Smooth muscle cell (in vitro differentiated cells): ENCODE data around the gene WWP2. TPM values are rescaled to one million over a fixed set of nuclear protein-coding genes. Genes with fewer than 3 reads are reported as not detected.
A peak's percentile ranks its signal among the peaks of the same experiment; 100 is the strongest.

Experiments
- DNase-seq: peaks from one replicate; lab custom pipeline; 2025; ENCODE audit not compliant: unreplicated experiment; lab: John Stamatoyannopoulos, UW
- H2AFZ ChIP-seq: fragments of 200-600 bp; sonication (generic); 2 replicates; pipeline ENCODE4 v1.6.0; 2016; ENCODE audit warnings: antibody characterized with exemption, low read depth, mild to moderate bottlenecking
- H3F3A ChIP-seq: fragments of 200-600 bp; sonication (generic); 2 replicates; pipeline ENCODE4 v1.6.0; 2017; ENCODE audit warnings: antibody characterized with exemption, low read depth
- H3K27ac ChIP-seq: fragments of 200-600 bp; sonication (generic); 2 replicates; pipeline ENCODE4 v1.5.1; 2016; ENCODE audit warnings: low read depth, mild to moderate bottlenecking
- H3K27me3 ChIP-seq: fragments of 200-600 bp; sonication (generic); 2 replicates; pipeline ENCODE4 v1.6.1; 2016; ENCODE audit warnings: low read depth, mild to moderate bottlenecking
- H3K36me3 ChIP-seq: fragments of 200-600 bp; sonication (generic); 2 replicates; pipeline ENCODE4 v1.5.1; 2016; ENCODE audit warnings: low read depth
- H3K4me1 ChIP-seq: fragments of 200-600 bp; sonication (generic); 2 replicates; pipeline ENCODE4 v1.5.1; 2016; ENCODE audit warnings: low read depth
- H3K4me2 ChIP-seq: fragments of 200-600 bp; sonication (generic); 2 replicates; pipeline ENCODE4 v1.6.0; 2016; ENCODE audit warnings: mild to moderate bottlenecking
- H3K4me3 ChIP-seq: fragments of 200-600 bp; sonication (generic); 2 replicates; pipeline ENCODE4 v1.5.1; 2016; ENCODE audit warnings: mild to moderate bottlenecking
- H3K79me2 ChIP-seq: fragments of 200-600 bp; sonication (generic); 2 replicates; pipeline ENCODE4 v1.6.0; 2016; ENCODE audit warnings: low read depth, mild to moderate bottlenecking
- H3K9ac ChIP-seq: fragments of 200-600 bp; sonication (generic); 2 replicates; pipeline ENCODE4 v1.6.0; 2016; ENCODE audit warnings: low read depth
- H3K9me3 ChIP-seq: fragments of 200-600 bp; sonication (generic); replicated peaks from 2 replicates; pipeline ENCODE4 v1.5.1; 2016; ENCODE audit warnings: low read depth
- H4K20me1 ChIP-seq: fragments of 200-600 bp; sonication (generic); 2 replicates; pipeline ENCODE4 v1.6.0; 2016; ENCODE audit warnings: low read depth
- WGBS: methylation state at CpG from one replicate; pipeline ENCODE4 v1.1.7; 2016; ENCODE audit warnings: low lambda C conversion rate; 5-methylcytosine and 5-hydroxymethylcytosine counted together
- polyA plus RNA-seq: library from polyadenylated mRNA; unstranded; fragments of >200 nt; fragmentation: Nextera tagmentation; extraction: Ambion mirVana; gene quantifications from 2 replicates; pipeline ENCODE4 v1.2.1, GENCODE V29; 2016
- total RNA-seq: library from RNA; depleted of rRNA; stranded (reverse); fragments of >200 nt; gene quantifications from 2 replicates; pipeline ENCODE4 v1.2.3, GENCODE V29; 2014
- TF ChIP-seq, protein P1 (sequence below): fragments of 200-600 bp; sonication (generic); IDR thresholded peaks from 2 replicates; pipeline ENCODE4 v1.5.1; 2017; ENCODE audit warnings: borderline replicate concordance, mild to moderate bottlenecking, antibody characterized with exemption; ENCODE audit not compliant: insufficient read depth, poor library complexity, severe bottlenecking

Gene WWP2
- total and polyA plus RNA-seq, 2 experiments from 2014 or later, result 7.8 to 9.0 TPM

DNA sequence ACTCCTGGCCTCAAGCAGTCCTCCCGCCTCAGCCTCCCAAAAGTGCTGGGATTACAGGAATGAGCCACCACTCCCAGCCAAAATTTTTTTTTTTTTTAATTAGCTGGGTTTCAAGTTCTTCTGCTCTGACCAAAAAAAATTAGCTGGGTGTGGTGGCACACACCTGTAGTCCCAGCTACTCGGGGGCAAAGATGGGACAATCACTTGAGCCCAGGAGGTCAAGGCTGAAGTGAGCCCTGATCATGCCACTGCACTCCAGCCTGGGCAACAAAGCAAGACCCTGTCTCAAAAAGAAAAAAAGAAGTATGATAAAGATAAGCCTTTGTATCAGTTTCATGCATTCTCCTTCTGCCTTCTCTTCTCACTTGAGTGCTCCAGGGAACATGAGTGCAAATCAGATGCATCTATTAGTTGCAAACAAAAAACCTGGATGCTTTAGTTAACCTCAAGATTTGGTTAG is 37.7 kb upstream of the WWP2 start:
- no peaks in the 10 kb centered on the region for H3K9me3 ChIP-seq
- DNase-seq, result no peak
- H3K27ac ChIP-seq, result peak overlapping the region; percentile 88
- peak overlapping the region; percentile 62 for H3K4me3 ChIP-seq
- no peaks in the 10 kb centered on the region for H3K36me3 ChIP-seq
- no peaks in the 10 kb centered on the region for H3F3A ChIP-seq
- TF ChIP-seq, protein P1, sequence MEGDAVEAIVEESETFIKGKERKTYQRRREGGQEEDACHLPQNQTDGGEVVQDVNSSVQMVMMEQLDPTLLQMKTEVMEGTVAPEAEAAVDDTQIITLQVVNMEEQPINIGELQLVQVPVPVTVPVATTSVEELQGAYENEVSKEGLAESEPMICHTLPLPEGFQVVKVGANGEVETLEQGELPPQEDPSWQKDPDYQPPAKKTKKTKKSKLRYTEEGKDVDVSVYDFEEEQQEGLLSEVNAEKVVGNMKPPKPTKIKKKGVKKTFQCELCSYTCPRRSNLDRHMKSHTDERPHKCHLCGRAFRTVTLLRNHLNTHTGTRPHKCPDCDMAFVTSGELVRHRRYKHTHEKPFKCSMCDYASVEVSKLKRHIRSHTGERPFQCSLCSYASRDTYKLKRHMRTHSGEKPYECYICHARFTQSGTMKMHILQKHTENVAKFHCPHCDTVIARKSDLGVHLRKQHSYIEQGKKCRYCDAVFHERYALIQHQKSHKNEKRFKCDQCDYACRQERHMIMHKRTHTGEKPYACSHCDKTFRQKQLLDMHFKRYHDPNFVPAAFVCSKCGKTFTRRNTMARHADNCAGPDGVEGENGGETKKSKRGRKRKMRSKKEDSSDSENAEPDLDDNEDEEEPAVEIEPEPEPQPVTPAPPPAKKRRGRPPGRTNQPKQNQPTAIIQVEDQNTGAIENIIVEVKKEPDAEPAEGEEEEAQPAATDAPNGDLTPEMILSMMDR, result no peak
- H3K4me2 ChIP-seq, result peak overlapping the region; percentile 86
- peaks cover 33% of the 10 kb centered on the region for H3K79me2 ChIP-seq
- H4K20me1 ChIP-seq, result no peaks in the 10 kb centered on the region
- no peak overlapping the region for H2AFZ ChIP-seq
- WGBS, result 100% methylated on average over 2 of the region's 2 CpGs
- H3K4me1 ChIP-seq, result peaks cover 10% of the 10 kb centered on the region
- no peak overlapping the region for H3K9ac ChIP-seq
- H3K27me3 ChIP-seq, result no peaks in the 10 kb centered on the region

DNA sequence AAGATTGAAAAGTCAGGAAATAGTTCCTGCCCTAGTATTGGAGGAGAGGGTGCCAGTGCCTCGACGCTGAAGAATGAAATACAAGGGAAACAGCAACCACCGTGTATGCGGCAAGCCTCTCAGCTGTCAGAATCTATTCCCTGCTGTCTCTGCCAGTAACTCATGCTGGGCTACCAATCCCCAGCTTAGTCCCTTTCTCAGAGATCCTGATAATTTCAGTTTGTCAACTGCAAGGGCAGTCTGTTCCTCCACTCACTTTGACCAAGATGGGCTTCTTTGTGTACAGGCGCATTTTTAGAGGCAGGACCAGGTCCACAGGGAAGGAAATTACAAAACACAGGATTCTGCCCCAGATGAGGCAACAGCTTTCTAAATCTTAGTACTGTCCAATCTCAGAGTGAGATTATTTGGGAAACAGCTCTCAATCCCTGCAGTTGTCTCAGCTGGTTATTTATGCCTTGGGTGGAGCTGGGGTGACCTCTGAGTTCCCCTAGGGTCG is 37.1 kb upstream of the WWP2 start:
- Histone ChIP-seq H3F3A (no peaks in the 10 kb centered on the region), H3K9me3 (no peaks in the 10 kb centered on the region), H3K4me3 (peak overlapping the region; percentile 62), H4K20me1 (no peaks in the 10 kb centered on the region), H3K9ac (no peak overlapping the region), H3K4me2 (peak overlapping the region; percentile 86), H2AFZ (no peak overlapping the region), H3K79me2 (peaks cover 27% of the 10 kb centered on the region), H3K27ac (peak overlapping the region; percentile 88), H3K4me1 (peaks cover 10% of the 10 kb centered on the region), H3K36me3 (no peaks in the 10 kb centered on the region), H3K27me3 (no peaks in the 10 kb centered on the region)
- no peak for DNase-seq
- WGBS, result 22% methylated on average over 6 of the region's 6 CpGs
- TF ChIP-seq, protein P1, result no peak

DNA sequence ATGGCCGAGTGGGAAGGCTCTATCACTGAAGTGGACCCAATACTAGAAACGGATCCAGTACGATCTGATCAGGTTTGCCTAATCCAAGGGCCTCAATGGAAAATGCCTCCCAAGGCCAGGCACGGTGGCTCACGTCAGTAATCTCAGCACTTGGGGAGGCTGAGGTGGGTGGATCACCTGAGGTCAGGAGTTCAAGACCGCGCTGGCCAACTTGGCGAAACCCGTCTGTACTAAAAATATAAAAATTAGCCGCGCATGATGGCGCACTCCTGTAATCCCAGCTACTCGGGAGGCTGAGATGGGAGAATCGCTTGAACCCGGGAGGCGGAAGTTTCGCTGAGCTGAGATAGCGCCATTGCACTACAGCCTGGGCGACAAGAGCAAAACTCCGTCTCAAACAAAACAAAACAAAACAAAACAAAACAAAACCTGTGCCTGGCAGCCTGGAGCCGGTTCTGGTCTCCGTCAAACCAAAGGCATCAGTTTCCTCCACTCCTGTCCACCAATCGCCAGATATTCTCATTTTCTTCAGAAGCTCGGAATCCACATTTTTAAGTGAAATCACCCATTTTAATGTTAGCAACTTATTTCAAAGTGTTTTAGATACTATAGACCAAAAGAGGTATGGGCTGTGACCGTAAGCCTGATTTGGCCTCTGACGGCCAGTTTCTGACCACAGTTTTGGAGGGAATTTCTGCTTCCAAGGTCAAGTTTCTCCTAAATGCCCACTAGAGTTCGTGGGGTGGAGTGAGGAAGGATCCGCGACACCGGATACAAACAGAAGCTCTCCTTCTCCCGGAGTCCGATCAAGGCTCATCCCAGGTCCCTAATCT is 36.4 kb upstream of the WWP2 start:
- no peak for DNase-seq
- Histone ChIP-seq H3K4me1 (peaks cover 10% of the 10 kb centered on the region), H3F3A (no peaks in the 10 kb centered on the region), H3K9me3 (no peaks in the 10 kb centered on the region), H4K20me1 (no peaks in the 10 kb centered on the region), H3K27ac (peak overlapping the region; percentile 88), H2AFZ (peak overlapping the region; percentile 34), H3K27me3 (no peaks in the 10 kb centered on the region), H3K79me2 (peaks cover 21% of the 10 kb centered on the region), H3K4me3 (peak overlapping the region; percentile 62), H3K36me3 (no peaks in the 10 kb centered on the region), H3K4me2 (peak overlapping the region; percentile 86), H3K9ac (peak overlapping the region; percentile 85)
- WGBS, result 36% methylated on average over 32 of the region's 32 CpGs
- TF ChIP-seq, protein P1, result no peak
